GM10248 (cell line): ENCODE data around the gene MARCHF10.

Experiments used
- CTCF ChIA-PET: fragments of 300-600 bp; sonication (Branson Sonifier 250); formaldehyde crosslinking; extraction: SDS; loops from one replicate; lab custom pipeline; 2021; ENCODE audit warnings: antibody characterized with exemption; lab: Yijun Ruan, JAX
- POLR2A ChIA-PET: fragments of 350-650 bp; sonication (Branson Sonifier 250); formaldehyde crosslinking; extraction: SDS; loops from one replicate; lab custom pipeline; 2020; ENCODE audit warnings: antibody characterized with exemption; lab: Yijun Ruan, JAX
- DNase-seq: peaks from one replicate; pipeline ENCODE4 v3.0.0; 2012; ENCODE audit errors: extremely low spot score
- TF ChIP-seq, protein P1 (sequence below): IDR thresholded peaks from 2 replicates; pipeline ENCODE4 v1.5.1; 2012; ENCODE audit warnings: mild to moderate bottlenecking, low read depth; ENCODE audit errors: extremely low read depth, missing control alignments, control extremely low read depth

MARCHF10 gene

DNA sequence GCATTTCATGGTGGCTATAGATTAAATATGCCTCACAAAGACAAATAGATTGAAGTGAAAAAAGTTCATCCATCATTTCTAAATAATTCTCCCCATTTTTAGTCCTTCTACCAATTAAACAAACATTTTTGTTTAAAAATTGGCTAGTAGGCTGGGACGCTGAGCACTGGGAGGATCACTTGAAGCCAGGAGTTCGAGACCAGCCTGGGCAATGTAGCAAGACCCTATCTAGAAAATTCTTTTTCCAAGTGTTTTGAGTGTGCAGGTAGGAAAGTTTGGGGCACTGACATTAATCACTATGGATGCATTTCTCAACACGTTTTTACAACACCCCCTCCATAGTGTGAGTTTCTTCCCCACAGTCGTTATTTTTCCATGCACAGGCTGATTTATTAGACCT, 123.9 kb downstream of the MARCHF10 start:
- TF ChIP-seq, protein P1, sequence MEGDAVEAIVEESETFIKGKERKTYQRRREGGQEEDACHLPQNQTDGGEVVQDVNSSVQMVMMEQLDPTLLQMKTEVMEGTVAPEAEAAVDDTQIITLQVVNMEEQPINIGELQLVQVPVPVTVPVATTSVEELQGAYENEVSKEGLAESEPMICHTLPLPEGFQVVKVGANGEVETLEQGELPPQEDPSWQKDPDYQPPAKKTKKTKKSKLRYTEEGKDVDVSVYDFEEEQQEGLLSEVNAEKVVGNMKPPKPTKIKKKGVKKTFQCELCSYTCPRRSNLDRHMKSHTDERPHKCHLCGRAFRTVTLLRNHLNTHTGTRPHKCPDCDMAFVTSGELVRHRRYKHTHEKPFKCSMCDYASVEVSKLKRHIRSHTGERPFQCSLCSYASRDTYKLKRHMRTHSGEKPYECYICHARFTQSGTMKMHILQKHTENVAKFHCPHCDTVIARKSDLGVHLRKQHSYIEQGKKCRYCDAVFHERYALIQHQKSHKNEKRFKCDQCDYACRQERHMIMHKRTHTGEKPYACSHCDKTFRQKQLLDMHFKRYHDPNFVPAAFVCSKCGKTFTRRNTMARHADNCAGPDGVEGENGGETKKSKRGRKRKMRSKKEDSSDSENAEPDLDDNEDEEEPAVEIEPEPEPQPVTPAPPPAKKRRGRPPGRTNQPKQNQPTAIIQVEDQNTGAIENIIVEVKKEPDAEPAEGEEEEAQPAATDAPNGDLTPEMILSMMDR, result no peak
- ChIA-PET POLR2A (no interaction called here), CTCF (no interaction called here)
- DNase-seq, result no peak

DNA sequence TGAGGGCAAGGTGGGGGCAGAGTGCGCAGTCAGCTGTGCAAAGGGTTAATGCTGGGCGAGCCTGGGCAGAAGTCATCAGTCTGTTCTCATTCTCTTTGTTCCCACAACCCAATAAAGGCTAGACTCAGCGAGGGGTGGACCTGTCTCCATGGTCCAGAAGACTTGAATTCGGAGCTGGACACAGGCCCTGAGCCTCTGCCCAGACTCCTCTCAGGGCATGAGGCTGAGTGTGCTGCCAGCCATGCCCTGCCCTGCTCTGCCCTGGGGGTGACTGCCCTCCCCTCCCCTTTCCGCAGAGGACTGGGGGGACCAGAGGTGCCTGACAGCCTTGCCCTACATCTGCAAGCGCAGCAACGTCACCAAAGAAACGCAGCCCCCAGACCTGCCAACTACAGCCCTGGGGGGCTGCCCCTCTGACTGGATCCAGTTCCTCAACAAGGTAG, 126.2 kb downstream of the MARCHF10 start:
- DNase-seq, result no peak
- ChIA-PET CTCF (no interaction called here), POLR2A (no interaction called here)
- TF ChIP-seq, protein P1, result no peak

DNA sequence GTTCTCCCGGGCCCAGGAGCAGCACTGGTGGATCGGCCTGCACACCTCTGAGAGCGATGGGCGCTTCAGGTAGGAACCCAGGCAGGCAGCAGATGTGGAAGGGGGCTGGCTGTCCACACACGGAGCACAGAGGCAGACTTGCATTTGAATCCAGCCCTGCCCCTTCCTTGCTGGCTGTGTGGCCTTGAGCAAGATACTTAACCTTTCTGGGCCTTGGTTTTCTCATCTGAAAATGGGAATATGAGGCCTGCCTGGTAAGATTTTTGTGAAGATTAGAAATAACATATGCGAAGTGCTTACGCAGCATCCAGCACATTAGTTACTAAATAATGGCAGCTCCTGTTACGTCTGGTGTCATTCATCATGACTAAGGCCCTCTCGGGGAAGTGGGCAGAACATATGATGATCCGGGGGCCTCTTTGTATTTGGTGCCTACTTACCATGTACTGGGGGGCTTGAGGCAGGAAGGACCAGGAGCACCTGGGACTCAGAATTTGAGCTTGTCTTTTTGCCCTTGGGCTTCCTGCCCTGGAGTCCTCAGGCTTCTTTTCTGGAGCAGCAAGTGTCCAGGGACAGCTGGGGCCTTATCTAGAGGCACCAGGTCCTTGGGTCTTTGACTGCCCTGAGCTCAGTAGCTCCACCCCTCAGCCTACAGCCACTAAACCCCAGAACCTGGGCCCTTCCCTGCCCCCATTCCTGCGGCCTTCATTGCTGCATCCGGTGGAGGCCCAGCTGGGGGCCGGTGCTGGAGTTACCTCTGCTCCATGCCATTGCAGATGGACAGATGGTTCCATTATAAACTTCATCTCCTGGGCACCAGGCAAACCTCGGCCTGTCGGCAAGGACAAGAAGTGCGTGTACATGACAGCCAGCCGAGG, 126.8 kb downstream of the MARCHF10 start:
- TF ChIP-seq, protein P1, result no peak
- no peak for DNase-seq
- CTCF ChIA-PET, result no interaction called here
- POLR2A ChIA-PET, result no interaction called here

DNA sequence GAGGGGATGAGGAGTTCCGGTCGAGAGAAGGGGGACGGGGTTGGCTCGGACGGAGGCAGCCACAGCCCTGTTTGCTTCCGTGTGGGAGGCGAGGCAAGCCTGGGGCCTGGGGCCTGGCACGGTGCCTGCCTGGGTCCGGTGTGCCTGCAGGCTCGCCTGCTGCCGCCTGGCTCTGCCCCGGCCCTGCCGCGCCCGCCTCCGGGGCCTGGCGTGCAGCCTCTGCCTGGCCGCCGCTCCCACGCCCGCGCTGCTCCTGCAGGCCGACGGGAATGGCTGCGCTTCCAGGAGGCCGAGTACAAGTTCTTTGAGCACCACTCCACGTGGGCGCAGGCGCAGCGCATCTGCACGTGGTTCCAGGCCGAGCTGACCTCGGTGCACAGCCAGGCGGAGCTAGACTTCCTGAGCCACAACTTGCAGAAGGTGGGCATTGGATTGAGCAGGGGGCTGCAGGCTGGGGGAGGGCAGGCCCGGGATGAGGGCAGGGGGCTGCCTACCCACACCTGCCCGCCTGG, 127.5 kb downstream of the MARCHF10 start:
- DNase-seq, result no peak
- ChIA-PET CTCF (no interaction called here), POLR2A (no interaction called here)
- TF ChIP-seq, protein P1, result no peak

DNA sequence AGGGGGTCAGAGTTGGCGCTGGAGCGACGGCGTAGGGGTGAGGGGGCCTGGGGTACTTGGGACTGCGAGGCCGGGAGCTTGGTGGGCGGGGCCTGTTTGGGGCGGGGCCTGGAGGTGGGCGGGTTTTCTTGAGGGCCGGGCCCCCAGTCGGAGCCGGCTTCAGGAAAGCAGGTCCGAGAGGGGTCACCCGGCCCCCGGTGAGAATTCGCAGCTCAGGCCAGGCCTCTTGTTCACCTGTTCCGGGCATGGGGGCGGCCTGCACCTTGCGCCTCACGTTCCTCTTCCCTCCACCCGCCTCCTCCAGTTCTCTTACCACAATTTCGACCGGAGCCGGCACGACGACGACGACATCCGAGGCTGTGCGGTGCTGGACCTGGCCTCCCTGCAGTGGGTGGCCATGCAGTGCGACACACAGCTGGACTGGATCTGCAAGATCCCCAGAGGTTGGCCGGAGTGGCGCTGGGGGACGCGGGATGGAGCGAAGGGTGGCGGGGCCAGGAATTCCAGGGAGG, 128.2 kb downstream of the MARCHF10 start:
- CTCF ChIA-PET, result no interaction called here
- no peak for DNase-seq
- TF ChIP-seq, protein P1, result no peak
- POLR2A ChIA-PET, result no interaction called here

DNA sequence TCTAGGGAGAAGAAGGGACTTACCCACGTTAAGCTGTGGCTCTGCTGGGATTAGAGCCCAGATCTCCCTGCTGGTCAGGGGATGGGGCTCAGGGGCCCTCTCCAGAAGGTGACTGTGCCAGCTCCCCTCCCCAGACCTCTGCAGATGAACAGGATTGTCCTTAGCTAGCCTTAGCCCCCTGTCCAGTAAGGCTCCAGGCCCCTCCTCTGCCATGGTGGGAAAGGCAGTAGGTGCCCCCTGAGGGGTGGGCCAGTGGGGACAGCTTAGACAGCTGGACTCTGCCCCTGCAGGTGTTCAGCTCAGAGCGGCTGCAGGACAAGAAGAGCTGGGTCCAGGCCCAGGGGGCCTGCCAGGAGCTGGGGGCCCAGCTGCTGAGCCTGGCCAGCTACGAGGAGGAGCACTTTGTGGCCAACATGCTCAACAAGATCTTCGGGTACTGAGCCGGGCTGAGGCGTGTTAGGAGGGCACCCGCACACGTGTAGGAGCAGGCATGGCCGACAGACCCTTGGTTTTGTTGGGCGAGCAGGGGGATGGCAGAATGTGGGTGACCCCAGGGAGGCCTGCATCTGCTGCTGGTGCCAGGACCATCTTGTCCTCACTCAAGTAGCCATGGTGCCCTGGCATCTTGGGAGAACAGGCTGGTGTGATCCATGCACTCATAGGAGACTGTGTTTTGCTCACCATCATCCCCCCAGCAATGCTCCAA, 129.7 kb downstream of the MARCHF10 start:
- ChIA-PET POLR2A (no interaction called here), CTCF (no interaction called here)
- DNase-seq, result no peak
- TF ChIP-seq, protein P1, result no peak
